Measurements from ENCODE around the gene CCDC13. TPM values are rescaled to one million over a fixed set of nuclear protein-coding genes. Genes with fewer than 3 reads are reported as not detected.
A peak's percentile ranks its signal among the peaks of the same experiment; 100 is the strongest.

The CCDC13 gene
- total RNA-seq, 1 donor = 0.27 TPM

DNA sequence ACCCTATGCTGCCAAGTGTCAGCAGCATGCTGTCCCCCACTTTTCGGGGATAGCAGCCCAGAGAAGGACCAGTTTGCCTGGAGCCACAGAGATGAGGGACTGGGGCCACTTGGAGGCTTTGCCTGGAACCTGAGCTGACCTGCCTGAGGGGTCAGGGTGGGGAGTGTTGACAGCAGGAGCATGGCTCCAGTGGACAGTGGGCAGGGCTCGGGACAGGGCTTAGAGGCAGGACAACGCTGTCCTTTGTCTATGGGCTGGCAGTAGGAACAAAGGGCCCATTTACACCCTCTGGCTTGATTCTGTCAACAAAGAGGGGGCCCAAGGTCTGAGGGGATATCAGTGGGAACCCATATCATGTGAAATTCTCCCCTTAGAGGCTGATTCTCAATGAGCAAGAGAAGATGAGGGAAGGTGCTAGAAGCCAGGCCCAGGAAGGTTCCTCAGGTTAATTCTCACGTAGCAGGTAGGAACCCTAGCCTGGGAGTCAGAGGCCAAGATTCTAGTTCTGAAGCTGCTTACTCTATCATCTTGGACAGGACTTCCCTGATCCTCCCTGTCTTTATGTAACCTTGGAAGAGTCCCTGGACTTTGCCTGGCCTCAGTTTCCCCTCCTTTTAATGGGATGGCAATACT is 40.7 kb downstream of the CCDC13 start:
- no peak overlapping the region for H3K4me3 ChIP-seq (ENCODE audit: low read depth, low read length)
- TF ChIP-seq, protein P1, sequence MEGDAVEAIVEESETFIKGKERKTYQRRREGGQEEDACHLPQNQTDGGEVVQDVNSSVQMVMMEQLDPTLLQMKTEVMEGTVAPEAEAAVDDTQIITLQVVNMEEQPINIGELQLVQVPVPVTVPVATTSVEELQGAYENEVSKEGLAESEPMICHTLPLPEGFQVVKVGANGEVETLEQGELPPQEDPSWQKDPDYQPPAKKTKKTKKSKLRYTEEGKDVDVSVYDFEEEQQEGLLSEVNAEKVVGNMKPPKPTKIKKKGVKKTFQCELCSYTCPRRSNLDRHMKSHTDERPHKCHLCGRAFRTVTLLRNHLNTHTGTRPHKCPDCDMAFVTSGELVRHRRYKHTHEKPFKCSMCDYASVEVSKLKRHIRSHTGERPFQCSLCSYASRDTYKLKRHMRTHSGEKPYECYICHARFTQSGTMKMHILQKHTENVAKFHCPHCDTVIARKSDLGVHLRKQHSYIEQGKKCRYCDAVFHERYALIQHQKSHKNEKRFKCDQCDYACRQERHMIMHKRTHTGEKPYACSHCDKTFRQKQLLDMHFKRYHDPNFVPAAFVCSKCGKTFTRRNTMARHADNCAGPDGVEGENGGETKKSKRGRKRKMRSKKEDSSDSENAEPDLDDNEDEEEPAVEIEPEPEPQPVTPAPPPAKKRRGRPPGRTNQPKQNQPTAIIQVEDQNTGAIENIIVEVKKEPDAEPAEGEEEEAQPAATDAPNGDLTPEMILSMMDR (IDR thresholded peaks at IDR 0.05; ENCODE audit: insufficient read depth, low read length) = no peak
- DNase-seq (ENCODE audit: low read depth) = no peak

- TF ChIP-seq, protein P1 (IDR thresholded peaks at IDR 0.05; ENCODE audit: insufficient read depth, low read length) = no peak
- no peak for DNase-seq (ENCODE audit: low read depth)
- no peak overlapping the region for H3K4me3 ChIP-seq (ENCODE audit: low read depth, low read length)
These were observed 41.4 kb downstream of the CCDC13 start for GRCh38 chr3:42731476-42732195.

- no peak overlapping the region for H3K4me3 ChIP-seq (ENCODE audit: low read depth, low read length)
- no peak for DNase-seq (ENCODE audit: low read depth)
- TF ChIP-seq, protein P1 (IDR thresholded peaks at IDR 0.05; ENCODE audit: insufficient read depth, low read length) = no peak
These were observed 42.2 kb downstream of the CCDC13 start for GRCh38 chr3:42730706-42731420.

- DNase-seq (ENCODE audit: low read depth) = no peak
- TF ChIP-seq, protein P1 (IDR thresholded peaks at IDR 0.05; ENCODE audit: insufficient read depth, low read length) = no peak
- H3K4me3 ChIP-seq (ENCODE audit: low read depth, low read length) = no peak overlapping the region
These were observed 42.8 kb downstream of the CCDC13 start for GRCh38 chr3:42730294-42730693.

GRCh38 chr3:42729404-42730145 is 43.5 kb downstream of the CCDC13 start:
- H3K4me3 ChIP-seq (ENCODE audit: low read depth, low read length) = no peak overlapping the region
- TF ChIP-seq, protein P1 (IDR thresholded peaks at IDR 0.05; ENCODE audit: insufficient read depth, low read length) = no peak

GRCh38 chr3:42728668-42729364 is 44.2 kb downstream of the CCDC13 start:
- DNase-seq (ENCODE audit: low read depth) = no peak
- TF ChIP-seq, protein P1 (IDR thresholded peaks at IDR 0.05; ENCODE audit: insufficient read depth, low read length) = no peak
- no peak overlapping the region for H3K4me3 ChIP-seq (ENCODE audit: low read depth, low read length)

More at GRCh38 chr3:42729404-42730145, 43.5 kb downstream of the CCDC13 start:
- peak; percentile 24 for DNase-seq (ENCODE audit: low read depth)

Data from fibroblast of the aortic adventitia (primary cell).